SJCRH30 (cell line): Measurements from ENCODE around the gene SOX4. TPM values are rescaled to one million over a fixed set of nuclear protein-coding genes. Genes with fewer than 3 reads are reported as not detected.

Experiments used
- DNase-seq, 2 experiments: peaks; one replicate each; pipeline ENCODE4 v3.0.0-alpha.2; 2015 to 2020
- H3K27ac ChIP-seq: fragments of 250-450 bp; sonication (Bioruptor Pico); 2 replicates; pipeline ENCODE4 v1.5.1; 2020; ENCODE audit warnings: mild to moderate bottlenecking, moderate library complexity
- H3K27me3 ChIP-seq: fragments of 250-450 bp; sonication (Bioruptor Pico); 2 replicates; pipeline ENCODE4 v1.5.1; 2020; ENCODE audit warnings: mild to moderate bottlenecking, moderate library complexity
- H3K36me3 ChIP-seq: fragments of 250-450 bp; sonication (Bioruptor Pico); 2 replicates; pipeline ENCODE4 v1.5.1; 2020; ENCODE audit warnings: mild to moderate bottlenecking, moderate library complexity
- H3K4me1 ChIP-seq: fragments of 250-450 bp; sonication (Bioruptor Pico); 2 replicates; pipeline ENCODE4 v1.5.1; 2020; ENCODE audit warnings: mild to moderate bottlenecking, moderate library complexity
- H3K4me3 ChIP-seq: fragments of 250-450 bp; sonication (Bioruptor Pico); 2 replicates; pipeline ENCODE4 v1.5.1; 2020; ENCODE audit warnings: mild to moderate bottlenecking, moderate library complexity
- H3K9me3 ChIP-seq: fragments of 250-450 bp; sonication (Bioruptor Pico); replicated peaks from 2 replicates; pipeline ENCODE4 v1.5.1; 2020; ENCODE audit warnings: mild to moderate bottlenecking, moderate library complexity
- total RNA-seq: library from RNA; depleted of rRNA; stranded (reverse); fragments of >200 nt; shearing (Covaris generic); gene quantifications from 2 replicates; pipeline ENCODE4 v1.2.3, GENCODE V29; 2014

Gene SOX4
- total RNA-seq, 1 experiment from 2014 or later: 37.2 TPM

DNA sequence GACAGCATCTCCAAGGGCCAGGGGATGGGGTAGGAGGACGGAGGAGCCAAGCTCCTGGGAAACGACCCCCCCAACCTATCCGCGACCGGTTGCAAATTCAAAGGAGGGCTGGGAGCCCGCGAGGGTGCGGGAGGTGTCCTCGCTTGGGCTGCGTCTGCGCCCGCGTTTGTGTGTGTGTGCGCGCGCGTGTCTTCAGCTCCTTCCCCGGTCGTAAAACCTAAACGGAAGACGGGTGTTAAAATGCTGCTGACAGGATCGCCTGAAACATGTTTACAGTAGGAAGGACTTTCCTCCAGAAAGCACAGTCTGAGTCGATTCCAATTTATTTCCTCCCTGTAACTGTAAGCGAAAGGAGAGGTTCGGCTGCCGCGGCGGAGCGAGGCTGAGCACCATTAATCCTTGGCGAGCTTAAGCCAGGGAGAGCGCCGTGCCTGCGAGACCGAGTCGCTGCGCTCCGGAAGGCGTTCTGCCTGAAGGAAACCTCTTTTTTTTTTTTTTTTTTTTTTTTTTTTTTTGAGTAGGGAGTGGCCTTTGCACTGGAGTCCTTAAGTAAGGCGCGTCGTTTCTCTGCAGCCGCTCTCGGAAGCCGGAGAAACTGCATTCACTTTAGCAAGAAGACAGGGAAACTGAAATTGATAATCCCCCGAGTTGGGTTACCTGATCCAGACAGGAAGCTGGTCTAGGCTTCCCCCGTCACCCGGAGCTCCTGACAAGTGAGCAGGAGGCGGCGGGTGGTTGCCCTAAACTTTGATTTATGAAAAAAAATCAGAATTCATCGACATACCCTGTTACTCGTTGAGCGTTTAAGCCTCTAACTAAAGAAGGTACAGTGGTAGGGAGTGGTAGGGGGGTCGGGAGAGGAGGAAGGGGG lies 4.8 kb upstream of the SOX4 start:
- DNase-seq: peak; percentile 58 to 72
- H3K36me3 ChIP-seq: no peaks in the 10 kb centered on the region
- no peaks in the 10 kb centered on the region for H3K4me1 ChIP-seq
- peak overlapping the region; percentile 70 for H3K27ac ChIP-seq
- peak overlapping the region; percentile 67 for H3K4me3 ChIP-seq
- H3K27me3 ChIP-seq: no peaks in the 10 kb centered on the region
- H3K9me3 ChIP-seq: no peaks in the 10 kb centered on the region

DNA sequence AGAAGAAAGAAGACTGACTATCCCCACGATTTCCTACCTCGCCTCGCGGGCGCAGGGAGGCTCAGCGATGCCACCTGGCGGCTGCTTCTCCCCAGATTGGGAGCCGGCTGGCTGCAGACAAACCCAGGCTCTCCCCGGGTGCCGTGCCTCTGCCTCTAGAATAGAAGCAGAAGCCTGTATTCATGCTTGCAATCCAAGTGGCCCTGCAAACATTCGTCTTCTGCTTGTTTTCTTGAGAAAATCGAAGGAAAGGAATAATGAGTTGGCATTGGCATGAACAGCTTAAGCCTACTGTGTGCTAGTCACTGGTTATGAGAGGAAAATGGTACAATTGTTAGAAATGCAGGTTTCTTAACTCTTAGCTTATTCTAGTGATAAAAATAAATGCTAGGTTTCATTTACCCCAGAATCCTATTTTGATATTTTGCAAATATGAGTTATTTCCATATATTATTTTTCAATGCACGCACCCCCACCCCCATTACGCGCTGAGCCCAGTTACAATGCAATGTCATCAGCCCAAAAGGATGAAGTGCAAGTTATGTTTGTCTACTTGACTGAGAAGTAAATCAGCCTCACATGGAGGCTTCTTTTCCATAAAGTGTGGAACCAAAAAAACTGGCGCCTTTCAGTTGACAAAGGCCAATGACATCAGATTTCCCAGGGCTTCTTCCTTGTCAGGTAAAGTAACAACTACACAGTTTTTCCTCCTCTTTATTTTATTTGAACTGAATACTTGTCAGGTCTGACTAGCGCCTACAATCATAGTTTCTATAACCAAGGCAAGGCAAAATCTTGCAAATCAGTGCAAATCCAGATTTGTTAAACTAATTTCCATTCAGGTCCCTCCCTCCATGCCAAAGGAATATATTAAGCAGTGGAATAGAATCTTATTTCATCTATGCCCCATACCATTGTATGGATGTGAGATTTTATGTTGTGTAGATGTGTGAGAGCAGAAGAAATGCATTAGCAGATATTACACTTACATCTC lies 3.9 kb upstream of the SOX4 start:
- H3K27me3 ChIP-seq: no peaks in the 10 kb centered on the region
- no peaks in the 10 kb centered on the region for H3K36me3 ChIP-seq
- H3K9me3 ChIP-seq: no peaks in the 10 kb centered on the region

DNA sequence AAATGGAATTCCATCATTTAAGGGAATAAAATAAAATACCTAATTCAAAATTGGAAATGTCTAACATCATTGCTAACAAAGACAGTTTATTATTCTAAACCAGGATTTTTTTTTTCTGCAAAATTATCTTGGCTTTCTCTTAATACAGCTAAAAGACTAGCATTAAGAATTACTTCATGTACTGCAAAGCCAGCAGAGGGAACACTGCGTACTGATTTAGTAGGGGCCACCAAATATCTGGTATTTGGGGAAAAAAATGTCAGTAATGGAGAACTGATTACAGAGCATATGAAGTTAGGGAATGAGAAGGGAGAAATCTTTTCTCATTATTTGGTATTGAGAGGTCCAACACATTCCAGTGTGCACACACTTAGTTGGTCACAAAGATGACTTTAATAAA lies 3.2 kb upstream of the SOX4 start:
- no peaks in the 10 kb centered on the region for H3K4me1 ChIP-seq
- H3K4me3 ChIP-seq: no peak overlapping the region

More for the DNA sequence above, 3.9 kb upstream of the SOX4 start:
- Histone ChIP-seq H3K4me1 (no peaks in the 10 kb centered on the region), H3K27ac (peak overlapping the region; percentile 70), H3K4me3 (peak overlapping the region; percentile 67)
- DNase-seq: peak; percentile 70 to 83

DNA sequence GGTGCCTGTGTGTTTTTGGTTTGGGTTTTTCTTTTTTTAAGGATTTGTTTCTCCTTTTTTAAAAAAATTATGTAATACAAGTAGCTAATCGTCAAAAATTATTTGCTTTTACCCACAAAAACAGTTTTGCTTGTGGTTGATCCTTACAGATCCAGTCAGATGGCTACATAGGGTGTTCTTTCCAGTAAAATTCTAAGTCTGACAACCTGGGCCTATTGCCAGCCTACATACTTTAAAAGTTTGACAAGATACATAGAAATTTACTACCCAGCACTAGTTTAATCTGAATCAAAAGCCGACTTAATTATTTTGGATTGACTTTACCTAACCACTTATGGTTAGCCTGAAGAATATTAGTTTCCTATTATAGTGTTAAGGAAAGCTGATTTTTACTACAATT lies 2.1 kb upstream of the SOX4 start:
- no peak overlapping the region for H3K4me3 ChIP-seq

More for the DNA sequence above, 3.2 kb upstream of the SOX4 start:
- H3K27me3 ChIP-seq: no peaks in the 10 kb centered on the region
- no peak for DNase-seq
- H3K36me3 ChIP-seq: no peaks in the 10 kb centered on the region
- H3K9me3 ChIP-seq: no peaks in the 10 kb centered on the region
- no peak overlapping the region for H3K27ac ChIP-seq

DNA sequence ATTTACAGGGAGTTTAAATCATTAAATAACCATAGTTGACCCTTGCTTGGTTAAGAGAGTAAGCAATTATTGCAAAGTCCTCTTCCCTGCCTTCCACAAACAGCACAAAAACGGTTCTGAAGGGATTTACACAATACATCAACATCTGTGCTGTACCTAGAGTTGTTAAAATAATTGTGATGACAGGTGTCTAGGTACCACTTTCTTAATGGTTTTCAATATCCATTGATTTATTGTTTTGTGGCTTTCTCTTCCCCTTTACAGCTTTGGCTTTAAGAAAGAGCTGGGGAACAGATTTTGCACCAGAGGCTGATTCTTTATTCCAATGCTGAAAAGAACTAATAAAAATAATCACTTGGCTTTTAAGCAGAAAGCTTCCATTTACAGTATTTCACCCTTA lies 598 bp upstream of the SOX4 start:
- H3K27me3 ChIP-seq: no peaks in the 10 kb centered on the region
- peaks cover 20% of the 10 kb centered on the region for H3K36me3 ChIP-seq
- H3K9me3 ChIP-seq: no peaks in the 10 kb centered on the region
- H3K4me3 ChIP-seq: peak overlapping the region; percentile 94
- no peaks in the 10 kb centered on the region for H3K4me1 ChIP-seq
- DNase-seq: no peak
- no peak overlapping the region for H3K27ac ChIP-seq

More for the DNA sequence above, 2.1 kb upstream of the SOX4 start:
- DNase-seq: no peak
- Histone ChIP-seq H3K27ac (no peak overlapping the region), H3K36me3 (peaks cover 10% of the 10 kb centered on the region), H3K27me3 (no peaks in the 10 kb centered on the region), H3K9me3 (no peaks in the 10 kb centered on the region), H3K4me1 (no peaks in the 10 kb centered on the region)

DNA sequence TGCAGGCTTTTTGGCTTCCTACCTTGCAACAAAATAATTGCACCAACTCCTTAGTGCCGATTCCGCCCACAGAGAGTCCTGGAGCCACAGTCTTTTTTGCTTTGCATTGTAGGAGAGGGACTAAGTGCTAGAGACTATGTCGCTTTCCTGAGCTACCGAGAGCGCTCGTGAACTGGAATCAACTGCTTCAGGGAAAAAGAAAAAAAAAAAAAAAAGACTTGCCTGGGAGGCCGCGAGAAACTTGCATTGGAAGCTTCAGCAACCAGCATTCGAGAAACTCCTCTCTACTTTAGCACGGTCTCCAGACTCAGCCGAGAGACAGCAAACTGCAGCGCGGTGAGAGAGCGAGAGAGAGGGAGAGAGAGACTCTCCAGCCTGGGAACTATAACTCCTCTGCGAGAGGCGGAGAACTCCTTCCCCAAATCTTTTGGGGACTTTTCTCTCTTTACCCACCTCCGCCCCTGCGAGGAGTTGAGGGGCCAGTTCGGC lies 420 bp downstream of the SOX4 start:
- Histone ChIP-seq H3K9me3 (no peaks in the 10 kb centered on the region), H3K36me3 (peaks cover 29% of the 10 kb centered on the region), H3K27ac (peak overlapping the region; percentile 91), H3K4me3 (peak overlapping the region; percentile 94), H3K4me1 (peaks cover 4% of the 10 kb centered on the region; the same call in 1 of the 2 replicates), H3K27me3 (no peaks in the 10 kb centered on the region)
- peak; percentile 32 to 63 for DNase-seq

DNA sequence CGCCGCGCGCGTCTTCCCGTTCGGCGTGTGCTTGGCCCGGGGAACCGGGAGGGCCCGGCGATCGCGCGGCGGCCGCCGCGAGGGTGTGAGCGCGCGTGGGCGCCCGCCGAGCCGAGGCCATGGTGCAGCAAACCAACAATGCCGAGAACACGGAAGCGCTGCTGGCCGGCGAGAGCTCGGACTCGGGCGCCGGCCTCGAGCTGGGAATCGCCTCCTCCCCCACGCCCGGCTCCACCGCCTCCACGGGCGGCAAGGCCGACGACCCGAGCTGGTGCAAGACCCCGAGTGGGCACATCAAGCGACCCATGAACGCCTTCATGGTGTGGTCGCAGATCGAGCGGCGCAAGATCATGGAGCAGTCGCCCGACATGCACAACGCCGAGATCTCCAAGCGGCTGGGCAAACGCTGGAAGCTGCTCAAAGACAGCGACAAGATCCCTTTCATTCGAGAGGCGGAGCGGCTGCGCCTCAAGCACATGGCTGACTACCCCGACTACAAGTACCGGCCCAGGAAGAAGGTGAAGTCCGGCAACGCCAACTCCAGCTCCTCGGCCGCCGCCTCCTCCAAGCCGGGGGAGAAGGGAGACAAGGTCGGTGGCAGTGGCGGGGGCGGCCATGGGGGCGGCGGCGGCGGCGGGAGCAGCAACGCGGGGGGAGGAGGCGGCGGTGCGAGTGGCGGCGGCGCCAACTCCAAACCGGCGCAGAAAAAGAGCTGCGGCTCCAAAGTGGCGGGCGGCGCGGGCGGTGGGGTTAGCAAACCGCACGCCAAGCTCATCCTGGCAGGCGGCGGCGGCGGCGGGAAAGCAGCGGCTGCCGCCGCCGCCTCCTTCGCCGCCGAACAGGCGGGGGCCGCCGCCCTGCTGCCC lies 1.1 kb downstream of the SOX4 start:
- peak overlapping the region; percentile 94 for H3K4me3 ChIP-seq
- peak; percentile 41 to 60 for DNase-seq
- no peaks in the 10 kb centered on the region for H3K27me3 ChIP-seq
- peak overlapping the region; percentile 91 for H3K27ac ChIP-seq
- H3K4me1 ChIP-seq: peaks cover 4% of the 10 kb centered on the region; the same call in 1 of the 2 replicates
- H3K36me3 ChIP-seq: peaks cover 36% of the 10 kb centered on the region
- H3K9me3 ChIP-seq: no peaks in the 10 kb centered on the region

DNA sequence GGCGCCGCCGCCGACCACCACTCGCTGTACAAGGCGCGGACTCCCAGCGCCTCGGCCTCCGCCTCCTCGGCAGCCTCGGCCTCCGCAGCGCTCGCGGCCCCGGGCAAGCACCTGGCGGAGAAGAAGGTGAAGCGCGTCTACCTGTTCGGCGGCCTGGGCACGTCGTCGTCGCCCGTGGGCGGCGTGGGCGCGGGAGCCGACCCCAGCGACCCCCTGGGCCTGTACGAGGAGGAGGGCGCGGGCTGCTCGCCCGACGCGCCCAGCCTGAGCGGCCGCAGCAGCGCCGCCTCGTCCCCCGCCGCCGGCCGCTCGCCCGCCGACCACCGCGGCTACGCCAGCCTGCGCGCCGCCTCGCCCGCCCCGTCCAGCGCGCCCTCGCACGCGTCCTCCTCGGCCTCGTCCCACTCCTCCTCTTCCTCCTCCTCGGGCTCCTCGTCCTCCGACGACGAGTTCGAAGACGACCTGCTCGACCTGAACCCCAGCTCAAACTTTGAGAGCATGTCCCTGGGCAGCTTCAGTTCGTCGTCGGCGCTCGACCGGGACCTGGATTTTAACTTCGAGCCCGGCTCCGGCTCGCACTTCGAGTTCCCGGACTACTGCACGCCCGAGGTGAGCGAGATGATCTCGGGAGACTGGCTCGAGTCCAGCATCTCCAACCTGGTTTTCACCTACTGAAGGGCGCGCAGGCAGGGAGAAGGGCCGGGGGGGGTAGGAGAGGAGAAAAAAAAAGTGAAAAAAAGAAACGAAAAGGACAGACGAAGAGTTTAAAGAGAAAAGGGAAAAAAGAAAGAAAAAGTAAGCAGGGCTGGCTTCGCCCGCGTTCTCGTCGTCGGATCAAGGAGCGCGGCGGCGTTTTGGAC lies 2.0 kb downstream of the SOX4 start:
- peak overlapping the region; percentile 94 for H3K4me3 ChIP-seq
- peaks cover 43% of the 10 kb centered on the region for H3K36me3 ChIP-seq
- no peaks in the 10 kb centered on the region for H3K27me3 ChIP-seq
- H3K4me1 ChIP-seq: peaks cover 4% of the 10 kb centered on the region; the same call in 1 of the 2 replicates
- DNase-seq: peak; percentile 17 to 35
- H3K27ac ChIP-seq: peak overlapping the region; percentile 91
- no peaks in the 10 kb centered on the region for H3K9me3 ChIP-seq

DNA sequence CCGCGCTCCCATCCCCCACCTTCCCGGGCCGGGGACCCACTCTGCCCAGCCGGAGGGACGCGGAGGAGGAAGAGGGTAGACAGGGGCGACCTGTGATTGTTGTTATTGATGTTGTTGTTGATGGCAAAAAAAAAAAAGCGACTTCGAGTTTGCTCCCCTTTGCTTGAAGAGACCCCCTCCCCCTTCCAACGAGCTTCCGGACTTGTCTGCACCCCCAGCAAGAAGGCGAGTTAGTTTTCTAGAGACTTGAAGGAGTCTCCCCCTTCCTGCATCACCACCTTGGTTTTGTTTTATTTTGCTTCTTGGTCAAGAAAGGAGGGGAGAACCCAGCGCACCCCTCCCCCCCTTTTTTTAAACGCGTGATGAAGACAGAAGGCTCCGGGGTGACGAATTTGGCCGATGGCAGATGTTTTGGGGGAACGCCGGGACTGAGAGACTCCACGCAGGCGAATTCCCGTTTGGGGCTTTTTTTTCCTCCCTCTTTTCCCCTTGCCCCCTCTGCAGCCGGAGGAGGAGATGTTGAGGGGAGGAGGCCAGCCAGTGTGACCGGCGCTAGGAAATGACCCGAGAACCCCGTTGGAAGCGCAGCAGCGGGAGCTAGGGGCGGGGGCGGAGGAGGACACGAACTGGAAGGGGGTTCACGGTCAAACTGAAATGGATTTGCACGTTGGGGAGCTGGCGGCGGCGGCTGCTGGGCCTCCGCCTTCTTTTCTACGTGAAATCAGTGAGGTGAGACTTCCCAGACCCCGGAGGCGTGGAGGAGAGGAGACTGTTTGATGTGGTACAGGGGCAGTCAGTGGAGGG lies 2.8 kb downstream of the SOX4 start:
- H3K4me1 ChIP-seq: peaks cover 4% of the 10 kb centered on the region; the same call in 1 of the 2 replicates
- H3K9me3 ChIP-seq: no peaks in the 10 kb centered on the region
- H3K27ac ChIP-seq: peak overlapping the region; percentile 91
- no peaks in the 10 kb centered on the region for H3K27me3 ChIP-seq
- H3K36me3 ChIP-seq: peaks cover 43% of the 10 kb centered on the region
- peak overlapping the region; percentile 94 for H3K4me3 ChIP-seq
- peak; percentile 70 to 71 for DNase-seq

DNA sequence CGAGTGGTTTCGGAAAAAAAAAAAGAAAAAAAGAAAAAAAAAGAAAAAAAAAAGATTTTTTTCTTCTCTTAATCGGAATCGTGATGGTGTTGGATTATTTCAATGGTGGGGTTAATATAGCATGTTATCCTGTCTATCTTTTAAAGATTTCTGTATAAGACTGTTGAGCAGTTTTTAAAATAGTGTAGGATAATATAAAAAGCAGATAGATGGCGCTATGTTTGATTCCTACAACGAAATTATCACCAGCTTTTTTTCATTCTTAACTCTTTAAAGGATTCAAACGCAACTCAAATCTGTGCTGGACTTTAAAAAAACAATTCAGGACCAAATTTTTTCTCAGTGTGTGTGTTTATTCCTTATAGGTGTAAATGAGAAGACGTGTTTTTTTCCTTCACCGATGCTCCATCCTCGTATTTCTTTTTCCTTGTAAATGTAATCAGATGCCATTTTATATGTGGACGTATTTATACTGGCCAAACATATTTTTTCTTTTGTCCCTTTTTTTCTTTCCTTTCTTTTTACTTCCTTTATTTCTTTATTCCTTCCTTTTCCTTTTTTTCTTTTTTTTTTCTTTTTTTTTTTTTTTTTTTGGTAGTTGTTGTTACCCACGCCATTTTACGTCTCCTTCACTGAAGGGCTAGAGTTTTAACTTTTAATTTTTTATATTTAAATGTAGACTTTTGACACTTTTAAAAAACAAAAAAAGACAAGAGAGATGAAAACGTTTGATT lies 3.6 kb downstream of the SOX4 start:
- H3K4me3 ChIP-seq: peak overlapping the region; percentile 94
- H3K9me3 ChIP-seq: no peaks in the 10 kb centered on the region
- peaks cover 43% of the 10 kb centered on the region for H3K36me3 ChIP-seq
- H3K27me3 ChIP-seq: no peaks in the 10 kb centered on the region
- peaks cover 4% of the 10 kb centered on the region; the same call in 1 of the 2 replicates for H3K4me1 ChIP-seq
- peak in 1 of 2 experiments; percentile 50 for DNase-seq
- H3K27ac ChIP-seq: peak overlapping the region; percentile 91

DNA sequence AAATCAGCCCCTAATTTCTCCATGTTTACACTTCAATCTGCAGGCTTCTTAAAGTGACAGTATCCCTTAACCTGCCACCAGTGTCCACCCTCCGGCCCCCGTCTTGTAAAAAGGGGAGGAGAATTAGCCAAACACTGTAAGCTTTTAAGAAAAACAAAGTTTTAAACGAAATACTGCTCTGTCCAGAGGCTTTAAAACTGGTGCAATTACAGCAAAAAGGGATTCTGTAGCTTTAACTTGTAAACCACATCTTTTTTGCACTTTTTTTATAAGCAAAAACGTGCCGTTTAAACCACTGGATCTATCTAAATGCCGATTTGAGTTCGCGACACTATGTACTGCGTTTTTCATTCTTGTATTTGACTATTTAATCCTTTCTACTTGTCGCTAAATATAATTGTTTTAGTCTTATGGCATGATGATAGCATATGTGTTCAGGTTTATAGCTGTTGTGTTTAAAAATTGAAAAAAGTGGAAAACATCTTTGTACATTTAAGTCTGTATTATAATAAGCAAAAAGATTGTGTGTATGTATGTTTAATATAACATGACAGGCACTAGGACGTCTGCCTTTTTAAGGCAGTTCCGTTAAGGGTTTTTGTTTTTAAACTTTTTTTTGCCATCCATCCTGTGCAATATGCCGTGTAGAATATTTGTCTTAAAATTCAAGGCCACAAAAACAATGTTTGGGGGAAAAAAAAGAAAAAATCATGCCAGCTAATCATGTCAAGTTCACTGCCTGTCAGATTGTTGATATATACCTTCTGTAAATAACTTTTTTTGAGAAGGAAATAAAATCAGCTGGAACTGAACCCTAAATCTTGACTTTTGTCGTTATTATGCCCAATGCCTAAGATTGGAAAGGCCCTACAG lies 4.5 kb downstream of the SOX4 start:
- peaks cover 4% of the 10 kb centered on the region; the same call in 1 of the 2 replicates for H3K4me1 ChIP-seq
- H3K36me3 ChIP-seq: peaks cover 43% of the 10 kb centered on the region
- no peaks in the 10 kb centered on the region for H3K9me3 ChIP-seq
- peak overlapping the region; percentile 94 for H3K4me3 ChIP-seq
- H3K27me3 ChIP-seq: no peaks in the 10 kb centered on the region
- DNase-seq: peak; percentile 16 to 37
- peak overlapping the region; percentile 91; the same call in 1 of the 2 replicates for H3K27ac ChIP-seq
